Thoracic aorta (tissue), 2 donors: ENCODE data around the gene SCIMP. TPM values are rescaled to one million over a fixed set of nuclear protein-coding genes. Genes with fewer than 3 reads are reported as not detected.
"Not testable (repeated sequence)": the region's sequence is repeated elsewhere in the genome, so short reads cannot be mapped to it uniquely, and the experiment has no call there.

Experiments
- ATAC-seq: fragments of 150-250 bp; one replicate; pipeline ENCODE4 v1.8.0; 2017; ENCODE audit warnings: low read depth; ENCODE audit not compliant: insufficient number of reproducible peaks, low FRiP score
- DNase-seq: peaks from one replicate; pipeline ENCODE4 v3.0.0-alpha.2; 2020; ENCODE audit warnings: low spot score
- H3K27ac ChIP-seq, 2 donors: fragments of 200-600 bp; sonication (generic); 1 replicate in 1 of 2; 2 replicates in 1 of 2; pipeline ENCODE4 v1.5.1; 2016; ENCODE audit warnings: mild to moderate bottlenecking in 2 of 2, moderate library complexity in 2 of 2
- H3K27me3 ChIP-seq: fragments of 200-600 bp; sonication (generic); replicated peaks from 2 replicates; pipeline ENCODE4 v1.6.0; 2016; ENCODE audit warnings: mild to moderate bottlenecking; ENCODE audit not compliant: insufficient read depth
- H3K36me3 ChIP-seq: fragments of 200-600 bp; sonication (generic); one replicate; pipeline ENCODE4 v1.5.1; 2016
- H3K4me1 ChIP-seq, 2 donors: fragments of 200-600 bp; sonication (generic); 1 replicate in 1 of 2; 2 replicates in 1 of 2; pipeline versions ENCODE4 v1.5.1 to v1.6.0; 2016; ENCODE audit warnings: low read depth in 2 of 2, mild to moderate bottlenecking in 1 of 2; ENCODE audit not compliant: control insufficient read depth in 1 of 2
- H3K4me3 ChIP-seq: fragments of 200-600 bp; sonication (generic); 2 replicates; pipeline ENCODE4 v1.5.1; 2016; ENCODE audit warnings: mild to moderate bottlenecking
- H3K9me3 ChIP-seq: fragments of 200-600 bp; sonication (generic); 2 replicates; pipeline ENCODE4 v1.5.1; 2016
- total RNA-seq, 2 donors: library from RNA; depleted of rRNA; stranded (reverse); fragments of >200 nt; gene quantifications; one replicate each; pipeline versions ENCODE4 v1.1.0 to v1.2.3, GENCODE V29; 2016
- TF ChIP-seq, protein P1 (sequence below): fragments of 200-600 bp; sonication (generic); IDR thresholded peaks from one replicate; pipeline ENCODE4 v1.5.1; 2019; ENCODE audit warnings: antibody characterized with exemption

Gene SCIMP
- total RNA-seq, 2 donors from 2014 or later = 13.4 to 14.9 TPM

DNA sequence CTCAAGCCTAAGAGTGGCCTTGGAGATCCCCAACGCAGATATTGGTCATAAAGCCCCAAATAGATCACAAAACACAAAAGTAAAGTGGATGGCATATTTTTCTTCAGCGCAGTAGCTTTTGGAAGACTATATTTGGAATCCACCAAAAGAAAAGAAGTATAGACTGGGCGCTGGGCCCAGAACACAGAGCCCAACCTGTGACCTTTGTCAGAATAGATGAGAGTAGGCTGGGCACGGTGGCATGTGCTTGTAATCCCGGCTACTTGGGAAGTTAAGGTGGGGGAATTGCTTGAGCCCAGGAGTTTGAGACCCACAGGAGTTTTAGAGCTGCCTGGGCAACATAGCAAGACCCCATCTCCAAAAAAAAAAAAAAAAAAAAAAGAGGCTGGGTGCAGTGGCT, 14.6 kb downstream of the SCIMP start:
- no peaks in the 10 kb centered on the region for H3K27me3 ChIP-seq
- H3K4me1 ChIP-seq = no peaks in the 10 kb centered on the region
- peaks cover 19% of the 10 kb centered on the region for H3K36me3 ChIP-seq
- no peak overlapping the region for H3K27ac ChIP-seq
- no peak for DNase-seq
- TF ChIP-seq, protein P1, sequence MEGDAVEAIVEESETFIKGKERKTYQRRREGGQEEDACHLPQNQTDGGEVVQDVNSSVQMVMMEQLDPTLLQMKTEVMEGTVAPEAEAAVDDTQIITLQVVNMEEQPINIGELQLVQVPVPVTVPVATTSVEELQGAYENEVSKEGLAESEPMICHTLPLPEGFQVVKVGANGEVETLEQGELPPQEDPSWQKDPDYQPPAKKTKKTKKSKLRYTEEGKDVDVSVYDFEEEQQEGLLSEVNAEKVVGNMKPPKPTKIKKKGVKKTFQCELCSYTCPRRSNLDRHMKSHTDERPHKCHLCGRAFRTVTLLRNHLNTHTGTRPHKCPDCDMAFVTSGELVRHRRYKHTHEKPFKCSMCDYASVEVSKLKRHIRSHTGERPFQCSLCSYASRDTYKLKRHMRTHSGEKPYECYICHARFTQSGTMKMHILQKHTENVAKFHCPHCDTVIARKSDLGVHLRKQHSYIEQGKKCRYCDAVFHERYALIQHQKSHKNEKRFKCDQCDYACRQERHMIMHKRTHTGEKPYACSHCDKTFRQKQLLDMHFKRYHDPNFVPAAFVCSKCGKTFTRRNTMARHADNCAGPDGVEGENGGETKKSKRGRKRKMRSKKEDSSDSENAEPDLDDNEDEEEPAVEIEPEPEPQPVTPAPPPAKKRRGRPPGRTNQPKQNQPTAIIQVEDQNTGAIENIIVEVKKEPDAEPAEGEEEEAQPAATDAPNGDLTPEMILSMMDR = no peak
- no peak for ATAC-seq
- H3K4me3 ChIP-seq = no peak overlapping the region
- no peaks in the 10 kb centered on the region for H3K9me3 ChIP-seq

DNA sequence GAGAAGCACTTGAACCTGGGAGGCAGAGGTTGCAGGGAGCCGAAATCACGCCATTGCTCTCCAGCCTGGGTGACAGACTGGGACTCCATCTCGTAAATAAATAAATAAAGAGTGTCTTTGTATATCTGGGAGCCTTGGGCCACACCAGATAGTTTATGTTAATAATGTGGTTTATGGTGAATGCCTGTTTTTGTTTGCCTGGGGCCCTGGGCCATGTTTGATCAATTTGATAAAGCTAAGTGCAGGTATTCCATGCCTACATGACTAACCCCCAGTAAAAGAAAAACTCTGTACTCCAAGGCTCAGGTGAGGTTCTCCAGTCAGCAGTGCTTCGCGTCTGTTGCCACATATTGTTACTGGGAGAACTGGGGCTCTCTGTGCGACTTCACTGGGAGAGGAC, 15.1 kb downstream of the SCIMP start:
- DNase-seq = no peak
- Histone ChIP-seq H3K9me3 (no peaks in the 10 kb centered on the region), H3K27me3 (no peaks in the 10 kb centered on the region), H3K36me3 (peaks cover 20% of the 10 kb centered on the region), H3K4me3 (no peak overlapping the region), H3K27ac (no peak overlapping the region), H3K4me1 (no peaks in the 10 kb centered on the region)
- TF ChIP-seq, protein P1 = no peak
- no peak for ATAC-seq

DNA sequence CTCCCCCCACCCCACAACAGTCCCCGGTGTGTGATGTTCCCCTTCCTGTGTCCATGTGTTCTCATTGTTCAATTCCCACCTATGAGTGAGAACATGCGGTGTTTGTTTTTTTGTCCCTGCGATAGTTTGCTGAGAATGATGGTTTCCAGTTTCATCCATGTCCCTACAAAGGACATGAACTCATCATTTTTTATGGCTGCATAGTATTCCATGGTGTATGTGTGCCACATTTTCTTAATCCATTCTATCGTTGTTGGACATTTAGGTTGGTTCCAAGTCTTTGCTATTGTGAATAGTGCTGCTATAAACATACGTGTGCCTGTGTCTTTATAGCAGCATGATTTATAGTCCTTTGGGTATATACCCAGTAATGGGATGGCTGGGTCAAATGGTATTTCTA, 17.1 kb downstream of the SCIMP start:
- not testable (repeated sequence) for H3K27me3 ChIP-seq, H3K27ac ChIP-seq, H3K4me1 ChIP-seq, ATAC-seq, H3K9me3 ChIP-seq, DNase-seq, H3K4me3 ChIP-seq
- H3K36me3 ChIP-seq = peaks cover 18% of the 10 kb centered on the region

DNA sequence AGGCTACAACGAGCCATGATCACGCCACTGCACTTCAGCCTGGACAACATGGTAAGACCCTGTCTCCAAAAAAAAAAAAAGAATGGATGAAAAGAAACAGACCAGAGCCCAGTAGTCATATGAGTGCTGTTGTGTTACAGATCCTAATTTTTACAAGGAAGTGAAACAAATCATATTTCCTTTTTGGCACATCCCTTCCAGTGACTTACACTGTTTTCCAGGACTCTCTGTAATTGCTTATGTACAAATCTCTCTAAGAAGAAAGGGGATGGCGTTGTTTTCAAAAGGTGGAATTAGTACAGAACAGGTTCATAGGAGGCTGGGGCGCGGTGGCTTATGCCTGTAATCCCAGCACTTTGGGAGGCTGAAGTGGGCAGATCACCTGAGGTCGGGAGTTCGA, 23.2 kb downstream of the SCIMP start:
- Histone ChIP-seq H3K4me1 (no peaks in the 10 kb centered on the region), H3K4me3 (no peak overlapping the region), H3K9me3 (no peaks in the 10 kb centered on the region), H3K27me3 (no peaks in the 10 kb centered on the region), H3K27ac (peak overlapping the region in 1 of 2 donors; percentile 23), H3K36me3 (peaks cover 17% of the 10 kb centered on the region)
- ATAC-seq (no peak), DNase-seq (no peak)
- TF ChIP-seq, protein P1 = no peak

DNA sequence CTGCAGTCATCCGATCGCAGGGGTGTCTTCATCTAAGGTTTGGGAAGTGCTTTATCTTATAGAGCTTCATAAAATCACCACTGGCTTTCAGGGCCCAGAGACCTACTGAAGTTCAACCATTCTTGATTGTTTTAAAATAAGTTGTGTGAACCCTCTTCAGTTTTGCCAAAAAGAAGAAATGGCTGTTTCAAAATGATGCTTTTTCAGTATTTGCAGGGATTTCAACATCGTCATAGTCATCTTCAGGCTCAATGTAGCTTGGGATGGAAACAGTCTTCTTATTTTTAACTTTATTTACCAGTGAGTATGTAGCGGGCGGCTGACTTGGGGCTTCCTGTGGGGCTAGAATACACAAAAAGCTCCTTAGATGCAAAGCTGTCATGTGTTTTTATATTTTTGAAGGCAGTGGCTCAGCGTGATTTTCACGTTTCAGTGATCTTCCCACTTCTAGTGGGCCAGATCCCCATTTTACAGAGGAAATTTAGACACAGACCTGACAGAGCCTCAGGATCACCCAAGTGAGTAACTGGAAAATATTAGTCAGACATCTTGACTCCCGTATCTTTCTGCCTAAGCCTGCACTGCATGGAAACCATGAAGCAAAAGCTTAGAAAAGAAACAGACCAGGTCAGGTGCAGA, 23.9 kb downstream of the SCIMP start:
- no peak for DNase-seq
- no peaks in the 10 kb centered on the region for H3K9me3 ChIP-seq
- peak overlapping the region in 1 of 2 donors; percentile 23 for H3K27ac ChIP-seq
- TF ChIP-seq, protein P1 = no peak
- no peaks in the 10 kb centered on the region for H3K27me3 ChIP-seq
- no peak for ATAC-seq
- peaks cover 13% of the 10 kb centered on the region for H3K36me3 ChIP-seq
- H3K4me1 ChIP-seq = no peaks in the 10 kb centered on the region
- H3K4me3 ChIP-seq = no peak overlapping the region

DNA sequence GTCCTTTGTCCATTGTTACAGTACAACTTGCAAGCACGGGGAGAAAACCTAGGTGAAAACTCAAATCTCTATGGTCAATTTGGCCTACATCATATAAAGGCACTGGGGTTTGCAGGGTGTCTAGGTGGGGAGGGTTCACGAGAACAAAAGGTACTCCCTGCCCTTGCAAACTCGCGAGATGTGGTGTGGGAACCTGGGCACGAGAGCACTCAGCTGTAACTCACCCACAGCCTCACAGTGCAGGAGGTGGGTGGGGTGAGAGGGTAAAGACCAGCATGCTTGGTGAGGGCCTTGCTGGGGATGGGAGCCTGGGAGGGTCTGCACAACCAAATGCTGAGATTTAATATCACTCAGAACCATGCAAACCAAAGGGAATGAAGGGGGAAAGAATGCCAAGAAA, 24.6 kb downstream of the SCIMP start:
- ATAC-seq = no peak
- H3K27me3 ChIP-seq = no peaks in the 10 kb centered on the region
- no peak overlapping the region for H3K4me3 ChIP-seq
- H3K36me3 ChIP-seq = peaks cover 7% of the 10 kb centered on the region
- TF ChIP-seq, protein P1 = no peak
- H3K27ac ChIP-seq = no peak overlapping the region
- H3K4me1 ChIP-seq = no peaks in the 10 kb centered on the region
- no peak for DNase-seq
- no peaks in the 10 kb centered on the region for H3K9me3 ChIP-seq
